Measurements from ENCODE around the gene DAB1.
"Not testable (repeated sequence)": the region's sequence is repeated elsewhere in the genome, so short reads cannot be mapped to it uniquely, and the experiment has no call there.

The DAB1 gene

GRCh38 chr1:57272150-57272549 is 151.7 kb downstream of the DAB1 start:
- no peak for DNase-seq (ENCODE audit: low read depth)

- DNase-seq (ENCODE audit: low read depth) = no peak
These were observed 152.7 kb downstream of the DAB1 start for GRCh38 chr1:57270927-57271698.

GRCh38 chr1:57269630-57270225 is 154.1 kb downstream of the DAB1 start:
- no peak for DNase-seq (ENCODE audit: low read depth)

- no peak for DNase-seq (ENCODE audit: low read depth)
These were observed 158.8 kb downstream of the DAB1 start for GRCh38 chr1:57265104-57265503.

GRCh38 chr1:57262472-57262871 is 161.4 kb downstream of the DAB1 start:
- DNase-seq (ENCODE audit: low read depth) = no peak

GRCh38 chr1:57258557-57259325 is 165.1 kb downstream of the DAB1 start:
- DNase-seq (ENCODE audit: low read depth) = no peak

- no peak for DNase-seq (ENCODE audit: low read depth)
These were observed 167.9 kb downstream of the DAB1 start for GRCh38 chr1:57255945-57256344.

- no peak for DNase-seq (ENCODE audit: low read depth)
These were observed 169.8 kb downstream of the DAB1 start for GRCh38 chr1:57254022-57254421.

GRCh38 chr1:57252597-57253294 is 171.1 kb downstream of the DAB1 start:
- DNase-seq (ENCODE audit: low read depth) = no peak

- DNase-seq (ENCODE audit: low read depth) = no peak
These were observed 173.8 kb downstream of the DAB1 start for GRCh38 chr1:57250021-57250420.

GRCh38 chr1:57249511-57249910 is 174.3 kb downstream of the DAB1 start:
- no peak for DNase-seq (ENCODE audit: low read depth)

GRCh38 chr1:57248830-57249229 is 175.0 kb downstream of the DAB1 start:
- no peak for DNase-seq (ENCODE audit: low read depth)

- no peak for DNase-seq (ENCODE audit: low read depth)
These were observed 185.6 kb downstream of the DAB1 start for GRCh38 chr1:57238233-57238781.

- DNase-seq (ENCODE audit: low read depth) = no peak
These were observed 187.9 kb downstream of the DAB1 start for GRCh38 chr1:57235730-57236510.

- DNase-seq (ENCODE audit: low read depth) = no peak
These were observed 189.4 kb downstream of the DAB1 start for GRCh38 chr1:57234459-57234858.

GRCh38 chr1:57232500-57232899 is 191.4 kb downstream of the DAB1 start:
- no peak for DNase-seq (ENCODE audit: low read depth)

- no peak for DNase-seq (ENCODE audit: low read depth)
These were observed 193.9 kb downstream of the DAB1 start for GRCh38 chr1:57229998-57230397.

GRCh38 chr1:57229076-57229475 is 194.8 kb downstream of the DAB1 start:
- no peak for DNase-seq (ENCODE audit: low read depth)

- DNase-seq (ENCODE audit: low read depth) = no peak
These were observed 201.1 kb downstream of the DAB1 start for GRCh38 chr1:57222801-57223200.

- no peak for DNase-seq (ENCODE audit: low read depth)
These were observed 201.6 kb downstream of the DAB1 start for GRCh38 chr1:57222307-57222706.

GRCh38 chr1:57220905-57221304 is 203.0 kb downstream of the DAB1 start:
- not testable (repeated sequence) for DNase-seq (ENCODE audit: low read depth)

Data from activated gamma-delta T cell treated with anti-CD3 and anti-CD28 coated beads, Interleukin-2, amount 50 U/mL, for 16 hours (primary cell).